Measurements from ENCODE around the gene KDM5B. TPM values are rescaled to one million over a fixed set of nuclear protein-coding genes. Genes with fewer than 3 reads are reported as not detected.

Gene KDM5B
- total and polyA plus RNA-seq, 2 experiments from 2014 or later: 175 to 202 TPM

GRCh38 chr1:202697038-202697437 is 111.2 kb downstream of the KDM5B start:
- no peak overlapping the region for H3K27ac ChIP-seq (ENCODE audit: low read depth)
- no peak for TF ChIP-seq EZH2 (IDR thresholded peaks at IDR 0.05; ENCODE audit: low read depth, unreplicated experiment)
- TF ChIP-seq, protein P1, sequence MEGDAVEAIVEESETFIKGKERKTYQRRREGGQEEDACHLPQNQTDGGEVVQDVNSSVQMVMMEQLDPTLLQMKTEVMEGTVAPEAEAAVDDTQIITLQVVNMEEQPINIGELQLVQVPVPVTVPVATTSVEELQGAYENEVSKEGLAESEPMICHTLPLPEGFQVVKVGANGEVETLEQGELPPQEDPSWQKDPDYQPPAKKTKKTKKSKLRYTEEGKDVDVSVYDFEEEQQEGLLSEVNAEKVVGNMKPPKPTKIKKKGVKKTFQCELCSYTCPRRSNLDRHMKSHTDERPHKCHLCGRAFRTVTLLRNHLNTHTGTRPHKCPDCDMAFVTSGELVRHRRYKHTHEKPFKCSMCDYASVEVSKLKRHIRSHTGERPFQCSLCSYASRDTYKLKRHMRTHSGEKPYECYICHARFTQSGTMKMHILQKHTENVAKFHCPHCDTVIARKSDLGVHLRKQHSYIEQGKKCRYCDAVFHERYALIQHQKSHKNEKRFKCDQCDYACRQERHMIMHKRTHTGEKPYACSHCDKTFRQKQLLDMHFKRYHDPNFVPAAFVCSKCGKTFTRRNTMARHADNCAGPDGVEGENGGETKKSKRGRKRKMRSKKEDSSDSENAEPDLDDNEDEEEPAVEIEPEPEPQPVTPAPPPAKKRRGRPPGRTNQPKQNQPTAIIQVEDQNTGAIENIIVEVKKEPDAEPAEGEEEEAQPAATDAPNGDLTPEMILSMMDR (conservative IDR thresholded peaks at IDR 0.05; ENCODE audit: low read depth in 2 of 2): peak in 1 of 2 experiments; percentile 55; a peak in 3 of 4 replicates
- 0 out of 2 replicates have a peak, but pooled peaks cover 4% of the 10 kb centered on the region for H3K4me1 ChIP-seq (ENCODE audit: insufficient read depth)
- H3K9me2 ChIP-seq (ENCODE audit: insufficient read depth): no peaks in the 10 kb centered on the region
- peaks cover 32% of the 10 kb centered on the region; the same call in 1 of the 2 replicates for H4K20me1 ChIP-seq (replicated peaks; ENCODE audit: insufficient read depth)
- no peak overlapping the region for H2AFZ ChIP-seq
- ATAC-seq (peak; percentile 73), DNase-seq (ENCODE audit: low spot score) (peak; percentile 53)
- H3K27me3 ChIP-seq (ENCODE audit: insufficient read depth): no peaks in the 10 kb centered on the region
- H3K27ac Mint-ChIP-seq: no peak overlapping the region
- H3K4me2 ChIP-seq: no peak overlapping the region
- H3F3A ChIP-seq (replicated peaks; ENCODE audit: low read depth): no peaks in the 10 kb centered on the region
- H3K4me3 Mint-ChIP-seq: no peak overlapping the region
- peaks cover under 1% of the 10 kb centered on the region for H3K27me3 Mint-ChIP-seq (ENCODE audit: insufficient read depth, low read depth, poor library complexity)
- H3K4me3 ChIP-seq: no peak overlapping the region
- H3K36me3 ChIP-seq (ENCODE audit: insufficient read depth): no peaks in the 10 kb centered on the region
- H3K79me2 ChIP-seq (replicated peaks; ENCODE audit: insufficient read depth): no peaks in the 10 kb centered on the region
- H3K9me3 Mint-ChIP-seq: no peaks in the 10 kb centered on the region
- peaks cover 2% of the 10 kb centered on the region; the same call in 1 of the 3 replicates for H3K4me1 Mint-ChIP-seq
- H3K36me3 Mint-ChIP-seq (ENCODE audit: low read depth): no peaks in the 10 kb centered on the region; the same call in 2 of the 3 replicates

- H3K36me3 ChIP-seq (ENCODE audit: insufficient read depth): no peaks in the 10 kb centered on the region
- no peak for ATAC-seq
- no peaks in the 10 kb centered on the region for H3K27me3 ChIP-seq (ENCODE audit: insufficient read depth)
- no peaks in the 10 kb centered on the region for H3K79me2 ChIP-seq (replicated peaks; ENCODE audit: insufficient read depth)
- no peak overlapping the region for H2AFZ ChIP-seq
- H3K27ac Mint-ChIP-seq: no peak overlapping the region
- H3K27ac ChIP-seq (ENCODE audit: low read depth): no peak overlapping the region
- DNase-seq (ENCODE audit: low spot score): no peak
- no peaks in the 10 kb centered on the region for H3K9me2 ChIP-seq (ENCODE audit: insufficient read depth)
- H4K20me1 ChIP-seq (replicated peaks; ENCODE audit: insufficient read depth): peaks cover 26% of the 10 kb centered on the region; the same call in 1 of the 2 replicates
- H3K9me3 Mint-ChIP-seq: no peaks in the 10 kb centered on the region
- no peaks in the 10 kb centered on the region; the same call in 2 of the 3 replicates for H3K36me3 Mint-ChIP-seq (ENCODE audit: low read depth)
- no peak overlapping the region for H3K4me3 ChIP-seq
- peaks cover 4% of the 10 kb centered on the region for H3K27me3 Mint-ChIP-seq (ENCODE audit: insufficient read depth, low read depth, poor library complexity)
- H3K4me3 Mint-ChIP-seq: no peak overlapping the region
- TF ChIP-seq CREB1 (CRISPR knock-in tag; IDR thresholded peaks at IDR 0.05; ENCODE audit: low read depth): no peak
- no peak for TF ChIP-seq EZH2phosphoT487 (IDR thresholded peaks at IDR 0.05; ENCODE audit: unreplicated experiment)
- no peak for TF ChIP-seq ZNF331 (CRISPR knock-in tag; IDR thresholded peaks at IDR 0.05; ENCODE audit: low read depth)
- TF ChIP-seq REST (IDR thresholded peaks at IDR 0.05; ENCODE audit: unreplicated experiment): no peak
- no peaks in the 10 kb centered on the region for H3F3A ChIP-seq (replicated peaks; ENCODE audit: low read depth)
- 0 out of 2 replicates have a peak, but pooled peaks cover 4% of the 10 kb centered on the region for H3K4me1 ChIP-seq (ENCODE audit: insufficient read depth)
- no peak overlapping the region for H3K4me2 ChIP-seq
- peaks cover 2% of the 10 kb centered on the region; the same call in 1 of the 3 replicates for H3K4me1 Mint-ChIP-seq
These were observed 113.9 kb downstream of the KDM5B start for GRCh38 chr1:202694314-202694713.
